HCT116 (cell line): Measurements from ENCODE around the gene MAP1S. TPM values are rescaled to one million over a fixed set of nuclear protein-coding genes. Genes with fewer than 3 reads are reported as not detected.

Source experiments
- ATAC-seq: fragments of 200-7000 bp; cut with Tn5 transposase; 2 replicates; pipeline ENCODE4 v1.9.1; 2020; ENCODE audit warnings: mild to moderate bottlenecking, moderate library complexity
- BruUV-seq: library from RNA; stranded (reverse); fragments of 400-500 nt; replicated peaks from 2 replicates; lab custom pipeline; 2021; lab: Mats Ljungman, UMichigan
- CTCF ChIA-PET: fragments of 300-600 bp; sonication (Branson Sonifier 250); formaldehyde crosslinking; loops from one replicate; lab custom pipeline; 2021; ENCODE audit warnings: antibody characterized with exemption; lab: Charles Lee
- POLR2A ChIA-PET: fragments of 300-600, 350-600 bp; sonication (Branson Sonifier 250); formaldehyde crosslinking; loops from one replicate; lab custom pipeline; 2021; ENCODE audit warnings: antibody characterized with exemption; lab: Charles Lee
- RAD21 ChIA-PET, 2 experiments: fragments of 300-600 bp; sonication (Branson Sonifier 250); formaldehyde crosslinking; loops; one replicate each; lab custom pipeline; 2023; ENCODE audit warnings: low total read pairs in 2 of 2; ENCODE audit not compliant: uncharacterized antibody in 2 of 2, unreplicated experiment in 2 of 2, low non-redundant PET in 1 of 2; lab: Charles Lee
- DNase-seq: peaks from one replicate; pipeline ENCODE4 v3.0.0-alpha.2; 2010; ENCODE audit warnings: low read depth, low spot score
- H2AFZ ChIP-seq: fragments of 200-600 bp; shearing (Covaris generic), sonication (generic); 2 replicates; pipeline ENCODE4 v1.6.1; 2017; ENCODE audit warnings: low read depth, mixed run types, mixed read lengths, antibody characterized with exemption, low read length; ENCODE audit not compliant: poor library complexity, severe bottlenecking
- H3K27ac ChIP-seq: 2 replicates; pipeline ENCODE4 v1.5.1; 2012; ENCODE audit warnings: low read depth, low read length
- H3K27me3 ChIP-seq: fragments of 200-600 bp; sonication (generic); 2 replicates; pipeline ENCODE4 v1.6.1; 2016; ENCODE audit warnings: mixed run types, low read length, mixed read lengths; ENCODE audit not compliant: insufficient read depth
- H3K36me3 ChIP-seq, 2 experiments: fragments of 200-500 bp in 1 of 2; fragments of 200-600 bp in 1 of 2; sonication (Bioruptor generic) in 1 of 2; sonication (generic) in 1 of 2; 2 replicates each; pipeline versions ENCODE4 v1.5.1 to v1.6.1; 2014 to 2016; ENCODE audit warnings: low read length in 2 of 2, inconsistent platforms in 1 of 2, mixed read lengths in 1 of 2, mixed run types in 1 of 2; ENCODE audit not compliant: insufficient read depth in 2 of 2, control insufficient read depth in 1 of 2
- H3K4me1 ChIP-seq, 2 experiments: fragments of 200-600 bp in 1 of 2; sonication (generic) in 1 of 2; 2 replicates each; pipeline versions ENCODE4 v1.5.1 to v1.6.1; 2012 to 2017; ENCODE audit warnings: low read length in 2 of 2, inconsistent platforms in 1 of 2, mild to moderate bottlenecking in 1 of 2, mixed read lengths in 1 of 2, mixed run types in 1 of 2, moderate library complexity in 1 of 2; ENCODE audit not compliant: insufficient read depth in 2 of 2, control insufficient read depth in 1 of 2
- H3K4me2 ChIP-seq: fragments of 200-600 bp; sonication (generic); 2 replicates; pipeline ENCODE4 v1.6.1; 2017; ENCODE audit warnings: mixed run types, low read length, mixed read lengths
- H3K4me3 ChIP-seq, 2 experiments: fragments of 200-600 bp in 1 of 2; sonication (generic) in 1 of 2; replicated peaks in 1 of 2; 2 replicates each; pipeline ENCODE4 v1.5.1; 2011 to 2016; ENCODE audit warnings: low read length in 2 of 2, control low read depth in 1 of 2, low read depth in 1 of 2, mild to moderate bottlenecking in 1 of 2, mixed read lengths in 1 of 2, mixed run types in 1 of 2
- H3K79me2 ChIP-seq: fragments of 200-600 bp; sonication (generic); 2 replicates; pipeline ENCODE4 v1.6.1; 2017; ENCODE audit warnings: mild to moderate bottlenecking, mixed run types, low read length, moderate library complexity, mixed read lengths; ENCODE audit not compliant: insufficient read depth
- H3K9ac ChIP-seq: fragments of 200-600 bp; sonication (generic); 2 replicates; pipeline ENCODE4 v1.6.1; 2016; ENCODE audit warnings: low read length, mixed read lengths
- H3K9me2 ChIP-seq: fragments of 200-600 bp; sonication (generic), shearing (Covaris generic); 2 replicates; pipeline ENCODE4 v1.6.1; 2017; ENCODE audit warnings: mixed run types, mild to moderate bottlenecking, moderate library complexity; ENCODE audit not compliant: insufficient read depth
- H3K9me3 ChIP-seq, 2 experiments: fragments of 200-500 bp in 1 of 2; fragments of 200-600 bp in 1 of 2; sonication (Bioruptor generic) in 1 of 2; sonication (generic) in 1 of 2; 2 replicates each; pipeline ENCODE4 v1.6.1; 2014 to 2017; ENCODE audit warnings: low read length in 2 of 2, mixed read lengths in 2 of 2, inconsistent platforms in 1 of 2, low read depth in 1 of 2, mild to moderate bottlenecking in 1 of 2, mixed run types in 1 of 2, moderate library complexity in 1 of 2; ENCODE audit not compliant: control insufficient read depth in 1 of 2, insufficient read depth in 1 of 2
- H4K20me1 ChIP-seq: fragments of 200-600 bp; sonication (generic), shearing (Covaris generic); 2 replicates; pipeline ENCODE4 v1.6.1; 2017; ENCODE audit warnings: mixed run types, mild to moderate bottlenecking, moderate library complexity; ENCODE audit not compliant: insufficient read depth
- CEBPB ChIP-seq: IDR thresholded peaks from 2 replicates; pipeline ENCODE4 v1.6.1; 2012; ENCODE audit warnings: low read depth
- EGR1 ChIP-seq: IDR thresholded peaks from 2 replicates; pipeline ENCODE4 v1.6.1; 2012; ENCODE audit warnings: low read depth
- EZH2phosphoT487 ChIP-seq: fragments of 200-600 bp; IDR thresholded peaks from 2 replicates; pipeline ENCODE4 v1.6.1; 2018; ENCODE audit warnings: antibody characterized with exemption, borderline replicate concordance
- JUND ChIP-seq: IDR thresholded peaks from 2 replicates; pipeline ENCODE4 v1.6.1; 2012
- POLR2A ChIP-seq: IDR thresholded peaks from 2 replicates; pipeline ENCODE4 v1.7.0; 2011; ENCODE audit warnings: borderline replicate concordance; ENCODE audit not compliant: insufficient read depth, insufficient read length; ENCODE audit errors: extremely low read depth
- POLR2AphosphoS5 ChIP-seq: IDR thresholded peaks from 2 replicates; pipeline ENCODE4 v1.6.1; 2011; ENCODE audit warnings: mild to moderate bottlenecking, low read depth, low read length, moderate library complexity
- RAD21 ChIP-seq: IDR thresholded peaks from 2 replicates; pipeline ENCODE4 v1.6.1; 2012; ENCODE audit warnings: low read depth, mild to moderate bottlenecking
- SIN3A ChIP-seq: IDR thresholded peaks from 2 replicates; pipeline ENCODE4 v1.6.1; 2012; ENCODE audit warnings: low read depth
- SP1 ChIP-seq: IDR thresholded peaks from 2 replicates; pipeline ENCODE4 v1.6.1; 2012; ENCODE audit warnings: low read depth
- SRF ChIP-seq: IDR thresholded peaks from 2 replicates; pipeline ENCODE4 v1.6.1; 2012; ENCODE audit warnings: low read depth
- TCF7L2 ChIP-seq: IDR thresholded peaks from 2 replicates; pipeline ENCODE4 v1.7.0; 2011; ENCODE audit warnings: borderline replicate concordance, inconsistent platforms; ENCODE audit not compliant: insufficient read depth, insufficient read length; ENCODE audit errors: extremely low read depth
- YY1 ChIP-seq: IDR thresholded peaks from 2 replicates; pipeline ENCODE4 v1.6.1; 2011; ENCODE audit warnings: low read length, low read depth, moderate library complexity, mild to moderate bottlenecking; ENCODE audit not compliant: insufficient replicate concordance; ENCODE audit errors: extremely low read depth
- intact Hi-C: fragments of 100-400 bp; cut with micrococcal nuclease; formaldehyde crosslinking; loops from 2 replicates; pipeline ENCODE4 v1.10.0; 2022
- total RNA-seq: library from RNA; stranded (reverse); gene quantifications from one replicate; pipeline ENCODE4 v1.2.1, GENCODE V29; 2021; ENCODE audit not compliant: unreplicated experiment
- TF ChIP-seq, protein P1 (sequence below), 3 experiments: fragments of 200-600 bp in 1 of 3; sonication (generic) in 1 of 3; IDR thresholded peaks in 2 of 3; conservative IDR thresholded peaks in 1 of 3; 2 replicates each; pipeline ENCODE4 v1.5.1; 2012 to 2017; ENCODE audit warnings: low read depth in 2 of 3, low read length in 2 of 3, antibody characterized with exemption in 1 of 3, borderline replicate concordance in 1 of 3, control low read depth in 1 of 3, mild to moderate bottlenecking in 1 of 3, mixed read lengths in 1 of 3, mixed run types in 1 of 3, moderate library complexity in 1 of 3; ENCODE audit not compliant: insufficient read depth in 1 of 3
- TF ChIP-seq, protein P2 (sequence below): IDR thresholded peaks from 2 replicates; pipeline ENCODE4 v1.6.1; 2012

MAP1S gene
- total RNA-seq, 1 experiment from 2014 or later, result 80.8 TPM

DNA sequence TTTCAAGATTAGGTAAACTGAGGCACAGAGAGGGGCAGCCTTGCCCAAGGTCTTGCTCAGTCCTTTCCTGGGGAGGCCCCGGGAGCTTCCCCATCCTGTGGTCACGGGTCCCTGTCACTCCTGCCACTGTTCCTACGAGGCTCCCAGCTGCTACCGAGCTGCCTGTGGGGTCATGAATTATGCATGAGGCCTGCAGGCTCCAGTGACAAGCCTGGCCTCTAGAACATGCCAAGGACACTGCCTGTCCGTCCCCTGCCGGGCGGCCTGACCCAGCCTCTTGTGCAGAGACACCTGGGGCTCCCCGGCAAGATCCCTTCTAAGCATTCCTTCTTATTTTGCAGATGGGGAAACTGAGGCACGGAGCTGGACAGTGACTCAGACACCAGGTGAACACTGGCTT lies 34.7 kb downstream of the MAP1S start:
- TF ChIP-seq, protein P1, sequence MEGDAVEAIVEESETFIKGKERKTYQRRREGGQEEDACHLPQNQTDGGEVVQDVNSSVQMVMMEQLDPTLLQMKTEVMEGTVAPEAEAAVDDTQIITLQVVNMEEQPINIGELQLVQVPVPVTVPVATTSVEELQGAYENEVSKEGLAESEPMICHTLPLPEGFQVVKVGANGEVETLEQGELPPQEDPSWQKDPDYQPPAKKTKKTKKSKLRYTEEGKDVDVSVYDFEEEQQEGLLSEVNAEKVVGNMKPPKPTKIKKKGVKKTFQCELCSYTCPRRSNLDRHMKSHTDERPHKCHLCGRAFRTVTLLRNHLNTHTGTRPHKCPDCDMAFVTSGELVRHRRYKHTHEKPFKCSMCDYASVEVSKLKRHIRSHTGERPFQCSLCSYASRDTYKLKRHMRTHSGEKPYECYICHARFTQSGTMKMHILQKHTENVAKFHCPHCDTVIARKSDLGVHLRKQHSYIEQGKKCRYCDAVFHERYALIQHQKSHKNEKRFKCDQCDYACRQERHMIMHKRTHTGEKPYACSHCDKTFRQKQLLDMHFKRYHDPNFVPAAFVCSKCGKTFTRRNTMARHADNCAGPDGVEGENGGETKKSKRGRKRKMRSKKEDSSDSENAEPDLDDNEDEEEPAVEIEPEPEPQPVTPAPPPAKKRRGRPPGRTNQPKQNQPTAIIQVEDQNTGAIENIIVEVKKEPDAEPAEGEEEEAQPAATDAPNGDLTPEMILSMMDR (IDR thresholded peaks at IDR 0.05 in 2 of 3, conservative IDR thresholded peaks at IDR 0.05 in 1 of 3; ENCODE audit: borderline replicate concordance in 1 of 3, insufficient read depth in 1 of 3, low read depth in 2 of 3, low read length in 2 of 3), result no peak
- no peak for TF ChIP-seq EZH2phosphoT487
- TF ChIP-seq CEBPB, result no peak
- no peak for TF ChIP-seq YY1
- H3K9ac ChIP-seq, result no peak overlapping the region
- H3K79me2 ChIP-seq, result no peaks in the 10 kb centered on the region
- H3K9me3 ChIP-seq, result no peaks in the 10 kb centered on the region
- H3K4me2 ChIP-seq, result no peak overlapping the region
- POLR2A ChIA-PET, result no interaction called here
- H3K4me3 ChIP-seq, result no peak overlapping the region
- H3K9me2 ChIP-seq, result no peaks in the 10 kb centered on the region
- no peaks in the 10 kb centered on the region for H4K20me1 ChIP-seq
- H3K4me1 ChIP-seq, result peaks cover 11 to 27% of the 10 kb centered on the region in 2 experiments
- RAD21 ChIA-PET, result no interaction called here
- CTCF ChIA-PET, result no interaction called here
- no peak overlapping the region for H3K27ac ChIP-seq
- ATAC-seq (no peak), DNase-seq (no peak)
- H3K27me3 ChIP-seq, result no peaks in the 10 kb centered on the region
- intact Hi-C loops, result no loop called here
- no TSS peak for BruUV-seq
- H2AFZ ChIP-seq, result no peak overlapping the region
- no peaks in the 10 kb centered on the region for H3K36me3 ChIP-seq

DNA sequence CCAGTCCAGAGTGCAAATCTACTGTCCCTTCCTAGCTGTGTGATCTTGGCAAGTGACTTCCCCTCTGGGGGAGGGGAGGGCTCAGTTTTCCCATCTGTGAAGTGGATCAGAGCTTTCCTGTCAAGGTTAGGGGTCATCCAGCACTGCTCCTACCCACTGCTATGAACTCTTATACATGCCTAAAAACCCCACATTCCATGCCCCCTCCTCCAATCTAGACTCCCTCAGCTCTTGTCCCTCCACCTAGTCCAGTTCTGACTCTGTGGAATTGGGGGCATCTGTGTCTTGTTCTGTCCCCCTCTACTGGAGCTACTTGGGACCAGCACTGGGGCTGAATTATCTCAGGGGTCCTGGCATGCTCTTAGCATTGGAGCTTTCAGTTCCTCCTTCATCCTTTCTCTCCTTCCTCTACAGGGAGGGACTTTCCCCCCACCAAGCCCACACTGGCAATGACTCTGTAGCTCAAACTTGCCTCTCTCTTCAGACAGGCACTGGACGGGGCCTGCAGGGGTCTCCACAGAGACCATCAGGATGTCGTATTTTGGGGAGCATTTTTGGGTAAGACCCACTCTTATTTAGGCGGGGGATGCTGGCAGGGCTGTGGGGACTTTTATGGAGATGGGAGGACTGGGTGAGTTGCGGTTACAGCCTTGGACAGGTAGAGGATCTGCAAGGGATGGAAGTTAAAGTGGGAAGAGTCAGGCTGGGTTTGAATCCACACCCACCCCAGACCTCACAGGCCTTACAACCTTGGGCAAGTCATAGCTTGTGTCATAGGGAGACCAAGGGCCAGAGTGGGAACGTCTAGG lies 35.6 kb downstream of the MAP1S start:
- no peak overlapping the region for H2AFZ ChIP-seq
- BruUV-seq, result no TSS peak
- no peaks in the 10 kb centered on the region for H3K79me2 ChIP-seq
- H3K4me1 ChIP-seq, result peaks cover 12 to 35% of the 10 kb centered on the region in 2 experiments
- POLR2A ChIA-PET, result no interaction called here
- CTCF ChIA-PET, result interaction anchor here (0.8 kb wide), 1 partner anchor 19 kb away, joined by 3 read pairs; no protein-coding TSS in a partner anchor
- DNase-seq (no peak), ATAC-seq (no peak)
- intact Hi-C loops, result no loop called here
- no peaks in the 10 kb centered on the region for H3K27me3 ChIP-seq
- no peaks in the 10 kb centered on the region for H3K9me3 ChIP-seq
- no peak overlapping the region for H3K27ac ChIP-seq
- H3K4me3 ChIP-seq, result no peak overlapping the region
- H3K36me3 ChIP-seq, result no peaks in the 10 kb centered on the region
- H4K20me1 ChIP-seq, result no peaks in the 10 kb centered on the region
- H3K9me2 ChIP-seq, result no peaks in the 10 kb centered on the region
- RAD21 ChIA-PET, result no interaction called here
- no peak overlapping the region for H3K4me2 ChIP-seq
- no peak overlapping the region for H3K9ac ChIP-seq
- TF ChIP-seq SIN3A (no peak), SP1 (no peak), EGR1 (no peak), JUND (no peak), TCF7L2 (no peak), POLR2AphosphoS5 (no peak), SRF (no peak), YY1 (no peak), RAD21 (no peak), POLR2A (no peak)
- TF ChIP-seq, protein P2, sequence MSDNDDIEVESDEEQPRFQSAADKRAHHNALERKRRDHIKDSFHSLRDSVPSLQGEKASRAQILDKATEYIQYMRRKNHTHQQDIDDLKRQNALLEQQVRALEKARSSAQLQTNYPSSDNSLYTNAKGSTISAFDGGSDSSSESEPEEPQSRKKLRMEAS, result no peak
- TF ChIP-seq, protein P1 (IDR thresholded peaks at IDR 0.05 in 2 of 3, conservative IDR thresholded peaks at IDR 0.05 in 1 of 3; ENCODE audit: borderline replicate concordance in 1 of 3, insufficient read depth in 1 of 3, low read depth in 2 of 3, low read length in 2 of 3), result no peak
